ENCODE results near the gene OMP. TPM values are rescaled to one million over a fixed set of nuclear protein-coding genes. Genes with fewer than 3 reads are reported as not detected.
A peak's percentile ranks its signal among the peaks of the same experiment; 100 is the strongest.

OMP gene
- total RNA-seq, 1 donor from 2014 or later = not detected

GRCh38 chr11:77118086-77118485 is 15.4 kb downstream of the OMP start:
- Mint-ChIP-seq H3K4me1 (ENCODE audit: low read depth) (no peaks in the 10 kb centered on the region), H3K9me3 (ENCODE audit: low read depth) (no peaks in the 10 kb centered on the region), H3K27me3 (ENCODE audit: low read depth) (no peaks in the 10 kb centered on the region), H3K27ac (ENCODE audit: unreplicated experiment) (no peak overlapping the region), H3K4me3 (ENCODE audit: unreplicated experiment) (no peak overlapping the region), H3K36me3 (ENCODE audit: low read depth) (peaks cover 7% of the 10 kb centered on the region)
- DNase-seq (ENCODE audit: low spot score) = peak; percentile 86
- no peak for TF ChIP-seq CTCF (IDR thresholded peaks at IDR 0.05)

GRCh38 chr11:77118971-77119370 is 16.3 kb downstream of the OMP start:
- TF ChIP-seq CTCF (IDR thresholded peaks at IDR 0.05) = no peak
- Mint-ChIP-seq H3K4me3 (ENCODE audit: unreplicated experiment) (no peak overlapping the region), H3K9me3 (ENCODE audit: low read depth) (no peaks in the 10 kb centered on the region), H3K27me3 (ENCODE audit: low read depth) (no peaks in the 10 kb centered on the region), H3K36me3 (ENCODE audit: low read depth) (peaks cover 10% of the 10 kb centered on the region), H3K4me1 (ENCODE audit: low read depth) (no peaks in the 10 kb centered on the region), H3K27ac (ENCODE audit: unreplicated experiment) (no peak overlapping the region)
- DNase-seq (ENCODE audit: low spot score) = no peak

GRCh38 chr11:77119531-77119936 is 16.9 kb downstream of the OMP start:
- no peak for DNase-seq (ENCODE audit: low spot score)
- no peak for TF ChIP-seq CTCF (IDR thresholded peaks at IDR 0.05)

GRCh38 chr11:77120571-77120970 is 17.9 kb downstream of the OMP start:
- Mint-ChIP-seq H3K27me3 (ENCODE audit: low read depth) (no peaks in the 10 kb centered on the region), H3K27ac (ENCODE audit: unreplicated experiment) (no peak overlapping the region), H3K36me3 (ENCODE audit: low read depth) (peaks cover 13% of the 10 kb centered on the region), H3K4me3 (ENCODE audit: unreplicated experiment) (no peak overlapping the region), H3K4me1 (ENCODE audit: low read depth) (no peaks in the 10 kb centered on the region), H3K9me3 (ENCODE audit: low read depth) (no peaks in the 10 kb centered on the region)
- DNase-seq (ENCODE audit: low spot score) = no peak
- TF ChIP-seq CTCF (IDR thresholded peaks at IDR 0.05) = no peak

More at GRCh38 chr11:77119531-77119936, 16.9 kb downstream of the OMP start:
- Mint-ChIP-seq H3K9me3 (ENCODE audit: low read depth) (no peaks in the 10 kb centered on the region), H3K27me3 (ENCODE audit: low read depth) (no peaks in the 10 kb centered on the region), H3K27ac (ENCODE audit: unreplicated experiment) (no peak overlapping the region), H3K4me3 (ENCODE audit: unreplicated experiment) (no peak overlapping the region), H3K36me3 (ENCODE audit: low read depth) (peaks cover 13% of the 10 kb centered on the region), H3K4me1 (ENCODE audit: low read depth) (no peaks in the 10 kb centered on the region)

- Mint-ChIP-seq H3K4me3 (ENCODE audit: unreplicated experiment) (no peak overlapping the region), H3K9me3 (ENCODE audit: low read depth) (no peaks in the 10 kb centered on the region), H3K36me3 (ENCODE audit: low read depth) (peaks cover 13% of the 10 kb centered on the region), H3K4me1 (ENCODE audit: low read depth) (no peaks in the 10 kb centered on the region), H3K27ac (ENCODE audit: unreplicated experiment) (no peak overlapping the region), H3K27me3 (ENCODE audit: low read depth) (no peaks in the 10 kb centered on the region)
- TF ChIP-seq CTCF (IDR thresholded peaks at IDR 0.05) = no peak
- no peak for DNase-seq (ENCODE audit: low spot score)
Observed at GRCh38 chr11:77121096-77121640, 18.5 kb downstream of the OMP start.
